PC-9 (cell line): ENCODE data around the gene MAPK12.
"Not testable (repeated sequence)": the region's sequence is repeated elsewhere in the genome, so short reads cannot be mapped to it uniquely, and the experiment has no call there.

ENCODE experiments used
- EZH2 ChIP-seq: fragments of 200-600 bp; sonication (generic); IDR thresholded peaks from 2 replicates; pipeline ENCODE4 v1.8.0; 2017; ENCODE audit warnings: antibody characterized with exemption, low read depth
- TF ChIP-seq, protein P1 (sequence below): fragments of 200-600 bp; sonication (generic); conservative IDR thresholded peaks from 2 replicates; pipeline ENCODE4 v1.6.1; 2017; ENCODE audit warnings: mixed run types, antibody characterized with exemption, mild to moderate bottlenecking, moderate library complexity

DNA sequence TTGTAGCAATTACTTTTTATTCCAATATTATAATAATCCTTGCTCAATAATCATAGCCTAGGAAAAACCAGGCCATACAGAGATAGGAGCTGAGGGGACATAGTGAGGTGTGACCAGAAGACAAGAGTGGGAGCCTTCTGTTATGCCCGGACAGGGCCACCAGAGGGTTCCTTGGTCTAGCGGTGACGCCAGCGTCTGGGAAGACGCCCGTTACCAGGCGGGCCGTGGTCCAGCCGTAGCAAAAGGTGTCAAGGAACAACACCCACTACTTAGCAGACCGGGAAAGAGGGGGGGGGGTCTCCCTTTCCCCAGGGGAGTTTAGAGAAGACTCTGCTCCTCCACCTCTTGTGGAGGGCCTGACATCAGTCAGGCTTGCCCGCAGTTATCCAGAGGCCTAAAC, 11.9 kb upstream of the MAPK12 start:
- TF ChIP-seq, protein P1, sequence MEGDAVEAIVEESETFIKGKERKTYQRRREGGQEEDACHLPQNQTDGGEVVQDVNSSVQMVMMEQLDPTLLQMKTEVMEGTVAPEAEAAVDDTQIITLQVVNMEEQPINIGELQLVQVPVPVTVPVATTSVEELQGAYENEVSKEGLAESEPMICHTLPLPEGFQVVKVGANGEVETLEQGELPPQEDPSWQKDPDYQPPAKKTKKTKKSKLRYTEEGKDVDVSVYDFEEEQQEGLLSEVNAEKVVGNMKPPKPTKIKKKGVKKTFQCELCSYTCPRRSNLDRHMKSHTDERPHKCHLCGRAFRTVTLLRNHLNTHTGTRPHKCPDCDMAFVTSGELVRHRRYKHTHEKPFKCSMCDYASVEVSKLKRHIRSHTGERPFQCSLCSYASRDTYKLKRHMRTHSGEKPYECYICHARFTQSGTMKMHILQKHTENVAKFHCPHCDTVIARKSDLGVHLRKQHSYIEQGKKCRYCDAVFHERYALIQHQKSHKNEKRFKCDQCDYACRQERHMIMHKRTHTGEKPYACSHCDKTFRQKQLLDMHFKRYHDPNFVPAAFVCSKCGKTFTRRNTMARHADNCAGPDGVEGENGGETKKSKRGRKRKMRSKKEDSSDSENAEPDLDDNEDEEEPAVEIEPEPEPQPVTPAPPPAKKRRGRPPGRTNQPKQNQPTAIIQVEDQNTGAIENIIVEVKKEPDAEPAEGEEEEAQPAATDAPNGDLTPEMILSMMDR: peak; percentile 15; the same call in 1 of the 2 replicates
- TF ChIP-seq EZH2: not testable (repeated sequence)
